K562 (cell line): ENCODE results near the gene NAA38. TPM values are rescaled to one million over a fixed set of nuclear protein-coding genes. Genes with fewer than 3 reads are reported as not detected.

Source experiments
- ATAC-seq: fragments of 200-7000 bp; cut with Tn5 transposase; 3 replicates; pipeline ENCODE4 v1.9.1; 2020; ENCODE audit warnings: moderate library complexity
- BruUV-seq: library from RNA; stranded (reverse); fragments of 400-500 nt; replicated peaks from 2 replicates; lab custom pipeline; 2021; lab: Mats Ljungman, UMichigan
- CTCF ChIA-PET: fragments of 300-600 bp; formaldehyde crosslinking; extraction: SDS; loops from one replicate; lab custom pipeline; 2021; ENCODE audit warnings: low intra/inter-chr PET ratio; lab: Yijun Ruan, JAX
- POLR2A ChIA-PET: fragments of 300-600, 350-650 bp; sonication (Branson Sonifier 250); formaldehyde crosslinking; extraction: SDS; loops from one replicate; lab custom pipeline; 2021; ENCODE audit warnings: antibody characterized with exemption, inconsistent platforms; lab: Yijun Ruan, JAX
- DNase-seq, 4 experiments: peaks; one replicate each; pipeline versions ENCODE4 v3.0.0 to v3.0.0-alpha.2; 2011 to 2018; ENCODE audit warnings: low spot score in 3 of 4, mixed read lengths in 3 of 4; ENCODE audit errors: extremely low read depth in 1 of 4
- FAIRE-seq: peaks from 2 replicates; lab custom pipeline; 2011; peaks lifted over from hg19 to GRCh38; lab: Jason Lieb, UNC
- H2AFZ ChIP-seq: 2 replicates; pipeline ENCODE4 v1.6.0; 2011; ENCODE audit warnings: low read depth, low read length, control low read depth, inconsistent platforms
- H3K27ac ChIP-seq: fragments of 200-600 bp; 3 replicates; pipeline ENCODE4 v1.8.0; 2011; ENCODE audit warnings: low read depth, mild to moderate bottlenecking, control low read depth, inconsistent platforms, low read length, moderate library complexity, mixed read lengths; ENCODE audit errors: extremely low read depth
- H3K27me3 ChIP-seq, 2 experiments: fragments of 300-600 bp in 1 of 2; 2 replicates in 1 of 2; 3 replicates in 1 of 2; pipeline versions ENCODE4 v1.6.0 to v1.8.0; 2011; ENCODE audit warnings: inconsistent platforms in 2 of 2, low read length in 2 of 2, mild to moderate bottlenecking in 1 of 2, mixed read lengths in 1 of 2, moderate library complexity in 1 of 2; ENCODE audit not compliant: control insufficient read depth in 2 of 2, insufficient read depth in 2 of 2
- H3K36me3 ChIP-seq: fragments of 300-600 bp; 3 replicates; pipeline ENCODE4 v1.8.0; 2011; ENCODE audit warnings: mild to moderate bottlenecking, low read length, inconsistent platforms; ENCODE audit not compliant: control insufficient read depth, insufficient read depth
- H3K4me1 ChIP-seq, 2 experiments: fragments of 200-600 bp in 1 of 2; replicated peaks in 1 of 2; 2 replicates in 1 of 2; 3 replicates in 1 of 2; pipeline versions ENCODE4 v1.5.1 to v1.8.0; 2011; ENCODE audit warnings: inconsistent platforms in 2 of 2, low read length in 2 of 2, mild to moderate bottlenecking in 1 of 2, mixed read lengths in 1 of 2, moderate library complexity in 1 of 2; ENCODE audit not compliant: control insufficient read depth in 2 of 2, insufficient read depth in 2 of 2
- H3K4me2 ChIP-seq: 2 replicates; pipeline ENCODE4 v1.6.1; 2011; ENCODE audit warnings: low read length, control low read depth, inconsistent platforms, mixed read lengths; ENCODE audit not compliant: insufficient read depth
- H3K4me3 ChIP-seq: fragments of 200-600 bp; sonication (generic), shearing (Covaris generic); 2 replicates; pipeline ENCODE4 v1.5.1; 2016; ENCODE audit warnings: control low read depth, inconsistent platforms
- H3K79me2 ChIP-seq: fragments of 200-600 bp; 3 replicates; pipeline ENCODE4 v1.8.0; 2011; ENCODE audit warnings: low read length, inconsistent platforms; ENCODE audit not compliant: control insufficient read depth, insufficient read depth
- H3K9ac ChIP-seq, 2 experiments: 2 replicates each; pipeline versions ENCODE4 v1.6.0 to v1.6.1; 2011; ENCODE audit warnings: low read depth in 2 of 2, low read length in 2 of 2, control low read depth in 1 of 2, inconsistent platforms in 1 of 2, mild to moderate bottlenecking in 1 of 2, mixed read lengths in 1 of 2; ENCODE audit not compliant: insufficient read depth in 1 of 2
- H3K9me1 ChIP-seq: one replicate; pipeline ENCODE4 v1.6.0; 2011; ENCODE audit warnings: inconsistent platforms, mild to moderate bottlenecking, low read length, moderate library complexity; ENCODE audit not compliant: control insufficient read depth, insufficient read depth
- H3K9me3 ChIP-seq: replicated peaks from 2 replicates; pipeline ENCODE4 v1.5.1; 2011; ENCODE audit warnings: low read depth, low read length, inconsistent platforms; ENCODE audit not compliant: control insufficient read depth, insufficient read depth
- H4K20me1 ChIP-seq: replicated peaks from 2 replicates; pipeline ENCODE4 v1.6.1; 2011; ENCODE audit warnings: low read length, inconsistent platforms, mixed read lengths; ENCODE audit not compliant: control insufficient read depth, insufficient read depth
- ATF7 ChIP-seq: fragments of 450-650 bp; IDR thresholded peaks from 2 replicates; pipeline ENCODE4 v1.7.1; 2014; ENCODE audit warnings: mild to moderate bottlenecking, moderate library complexity
- BCL6 ChIP-seq: fragments of 250-450 bp; sonication (Bioruptor Pico); IDR thresholded peaks from 2 replicates; pipeline ENCODE4 v1.4.0; 2020
- BMI1 ChIP-seq: fragments of 150-350 bp; IDR thresholded peaks from 2 replicates; pipeline ENCODE4 v1.6.1; 2014; ENCODE audit warnings: low read length
- CHD4 ChIP-seq: fragments of 200-600 bp; sonication (generic); IDR thresholded peaks from 3 replicates; pipeline ENCODE4 v1.6.1; 2012; ENCODE audit warnings: low read depth, mild to moderate bottlenecking, mixed read lengths, low read length, inconsistent platforms; ENCODE audit not compliant: insufficient read depth, insufficient replicate concordance, poor library complexity, severe bottlenecking
- CREM ChIP-seq: IDR thresholded peaks from 2 replicates; pipeline ENCODE4 v1.6.1; 2014; ENCODE audit warnings: antibody characterized with exemption, low read depth
- HMGN3 ChIP-seq: IDR thresholded peaks from 2 replicates; pipeline ENCODE4 v1.6.1; 2011; ENCODE audit warnings: borderline replicate concordance, low read depth, mild to moderate bottlenecking, mixed read lengths, low read length; ENCODE audit not compliant: insufficient read length; ENCODE audit errors: extremely low read depth
- HNRNPUL1 ChIP-seq: fragments of 200-400 bp; formaldehyde crosslinking; IDR thresholded peaks from 2 replicates; pipeline ENCODE4 v1.6.1; 2017; ENCODE audit warnings: low read length
- NCOR1 ChIP-seq: fragments of 450-650 bp; IDR thresholded peaks from 2 replicates; pipeline ENCODE4 v1.6.1; 2016; ENCODE audit warnings: mild to moderate bottlenecking, moderate library complexity
- ZNF76 ChIP-seq: fragments of 250-450 bp; sonication (Bioruptor Pico); IDR thresholded peaks from 2 replicates; pipeline ENCODE4 v1.4.0; 2020; ENCODE audit warnings: mild to moderate bottlenecking, moderate library complexity, borderline replicate concordance
- WGBS: fragments of 100-300 bp; shearing (Covaris generic); methylation state at CpG from one replicate; pipeline ENCODE4 v1.1.6; 2016; ENCODE audit warnings: low coverage, mixed read lengths; ENCODE audit not compliant: insufficient coverage; ENCODE audit errors: missing lambda C conversion rate; 5-methylcytosine and 5-hydroxymethylcytosine counted together
- in situ Hi-C: fragments of 300-500 bp; cut with MboI; formaldehyde crosslinking; loops from 4 replicates; pipeline ENCODE4 v1.15.0; 2018; ENCODE audit warnings: inconsistent platforms, mixed read lengths
- intact Hi-C: fragments of 100-400 bp; cut with micrococcal nuclease; formaldehyde crosslinking; loops from 2 replicates; pipeline ENCODE4 v1.14.2; 2022
- polyA plus RNA-seq, 8 experiments: library from polyadenylated mRNA; depleted of rRNA in 4 of 8; stranded (reverse) in 5 of 8; unstranded in 3 of 8; fragments of >200 nt; fragmentation: Nextera tagmentation in 2 of 8; fragmentation: Illumina TruSeq in 1 of 8; extraction: Ambion mirVana in 2 of 8; extraction: Trizol in 1 of 8; gene quantifications; 2 replicates each; pipeline versions ENCODE4 v1.2.1 to v1.2.3, GENCODE V29; 2011 to 2014; ENCODE audit warnings: inconsistent platforms in 1 of 8, missing spikeins in 1 of 8
- total RNA-seq, 7 experiments: library from RNA; depleted of rRNA in 6 of 7; stranded (reverse); fragments of >200 nt in 6 of 7; fragmentation: Illumina TruSeq in 2 of 7; extraction: Trizol in 2 of 7; gene quantifications; 2 replicates each; pipeline versions ENCODE4 v1.2.1 to v1.2.3, GENCODE V29; 2011 to 2021; ENCODE audit warnings: low replicate concordance in 1 of 7
- TF ChIP-seq, protein P1 (sequence below): fragments of 200-400 bp; formaldehyde crosslinking; IDR thresholded peaks from 2 replicates; pipeline ENCODE4 v1.6.1; 2017; ENCODE audit warnings: mild to moderate bottlenecking, low read depth, low read length, moderate library complexity
- TF ChIP-seq, protein P2 (sequence below): fragments of 200-800 bp; sonication (Bioruptor generic); IDR thresholded peaks from 2 replicates; pipeline ENCODE4 v1.6.1; 2017; ENCODE audit warnings: missing genetic modification characterization, missing compliant biosample characterization
- TF ChIP-seq, protein P3 (sequence below): fragments of 250-450 bp; sonication (Bioruptor Pico); IDR thresholded peaks from 2 replicates; pipeline ENCODE4 v1.5.0; 2021; ENCODE audit warnings: mild to moderate bottlenecking, borderline replicate concordance
- TF ChIP-seq, protein P4 (sequence below), 2 experiments: fragments of 450-650 bp in 1 of 2; sonication (generic) in 1 of 2; formaldehyde crosslinking in 1 of 2; IDR thresholded peaks in 1 of 2; conservative IDR thresholded peaks in 1 of 2; 2 replicates each; pipeline versions ENCODE4 v1.6.1 to v1.8.1; 2016 to 2023; ENCODE audit warnings: mild to moderate bottlenecking in 2 of 2, moderate library complexity in 2 of 2, inconsistent platforms in 1 of 2, missing genetic modification reagents in 1 of 2

Gene NAA38
- total and polyA plus RNA-seq, 9 of the 15 experiments (the other 6 are each of a cell fraction or from before 2014, with no cell fraction given), result 16.4 to 99.8 (median 57.3) TPM

DNA sequence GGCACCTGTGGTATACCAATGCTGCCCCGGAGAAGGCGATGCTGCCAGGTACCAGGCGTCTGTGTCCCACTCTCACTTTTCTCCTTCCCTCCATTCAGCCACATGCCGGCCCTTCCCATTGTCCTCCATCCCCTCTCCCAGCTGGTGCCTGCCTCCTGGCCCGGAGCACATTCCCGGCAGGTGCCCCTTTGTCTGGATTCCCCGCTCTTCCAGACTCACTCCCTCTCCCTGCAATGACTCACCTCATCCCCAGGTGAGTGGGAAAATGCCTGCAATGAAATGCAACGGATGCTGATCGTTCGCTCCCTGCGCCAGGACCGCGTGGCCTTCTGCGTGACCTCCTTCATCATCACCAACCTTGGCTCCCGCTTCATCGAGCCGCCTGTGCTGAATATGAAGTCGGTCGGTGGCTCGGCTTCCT, 33.8 kb downstream of the NAA38 start:
- in situ Hi-C loops (no loop called here), intact Hi-C loops (loop anchor here (5.0 to 10.0 kb wide), 3 partner anchors 34 to 221 kb away; partner anchors contain the start of genes CYB5D1, NAA38 and TMEM88)

More for the DNA sequence above, 33.8 kb downstream of the NAA38 start:
- Histone ChIP-seq H3K4me2 (no peak overlapping the region), H3K9me3 (no peaks in the 10 kb centered on the region), H2AFZ (no peak overlapping the region), H3K27me3 (peaks cover 6 to 42% of the 10 kb centered on the region in 2 experiments), H4K20me1 (no peaks in the 10 kb centered on the region), H3K9me1 (no peaks in the 10 kb centered on the region), H3K9ac (no peak overlapping the region), H3K79me2 (no peaks in the 10 kb centered on the region), H3K4me3 (no peak overlapping the region), H3K36me3 (no peaks in the 10 kb centered on the region), H3K4me1 (peaks cover 0 to 9% of the 10 kb centered on the region in 2 experiments; a peak in 2 of 5 replicates), H3K27ac (no peak overlapping the region)
- no peak for FAIRE-seq
- ATAC-seq, result no peak
- no peak for DNase-seq
- 5% methylated on average over 8 of the region's 20 CpGs for WGBS
- no TSS peak for BruUV-seq
- ChIA-PET POLR2A (no interaction called here), CTCF (interaction anchor here (1.4 to 1.9 kb wide), 2 partner anchors 80 to 166 kb away, joined by 3 to 14 read pairs; no protein-coding TSS in a partner anchor)
- TF ChIP-seq, protein P1, sequence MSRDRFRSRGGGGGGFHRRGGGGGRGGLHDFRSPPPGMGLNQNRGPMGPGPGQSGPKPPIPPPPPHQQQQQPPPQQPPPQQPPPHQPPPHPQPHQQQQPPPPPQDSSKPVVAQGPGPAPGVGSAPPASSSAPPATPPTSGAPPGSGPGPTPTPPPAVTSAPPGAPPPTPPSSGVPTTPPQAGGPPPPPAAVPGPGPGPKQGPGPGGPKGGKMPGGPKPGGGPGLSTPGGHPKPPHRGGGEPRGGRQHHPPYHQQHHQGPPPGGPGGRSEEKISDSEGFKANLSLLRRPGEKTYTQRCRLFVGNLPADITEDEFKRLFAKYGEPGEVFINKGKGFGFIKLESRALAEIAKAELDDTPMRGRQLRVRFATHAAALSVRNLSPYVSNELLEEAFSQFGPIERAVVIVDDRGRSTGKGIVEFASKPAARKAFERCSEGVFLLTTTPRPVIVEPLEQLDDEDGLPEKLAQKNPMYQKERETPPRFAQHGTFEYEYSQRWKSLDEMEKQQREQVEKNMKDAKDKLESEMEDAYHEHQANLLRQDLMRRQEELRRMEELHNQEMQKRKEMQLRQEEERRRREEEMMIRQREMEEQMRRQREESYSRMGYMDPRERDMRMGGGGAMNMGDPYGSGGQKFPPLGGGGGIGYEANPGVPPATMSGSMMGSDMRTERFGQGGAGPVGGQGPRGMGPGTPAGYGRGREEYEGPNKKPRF, result no peak
- TF ChIP-seq BCL6 (no peak), NCOR1 (no peak), ATF7 (no peak), HMGN3 (no peak), HNRNPUL1 (no peak), CREM (no peak), CHD4 (no peak), ZNF76 (CRISPR knock-in tag) (no peak), BMI1 (no peak)
- TF ChIP-seq, protein P2, sequence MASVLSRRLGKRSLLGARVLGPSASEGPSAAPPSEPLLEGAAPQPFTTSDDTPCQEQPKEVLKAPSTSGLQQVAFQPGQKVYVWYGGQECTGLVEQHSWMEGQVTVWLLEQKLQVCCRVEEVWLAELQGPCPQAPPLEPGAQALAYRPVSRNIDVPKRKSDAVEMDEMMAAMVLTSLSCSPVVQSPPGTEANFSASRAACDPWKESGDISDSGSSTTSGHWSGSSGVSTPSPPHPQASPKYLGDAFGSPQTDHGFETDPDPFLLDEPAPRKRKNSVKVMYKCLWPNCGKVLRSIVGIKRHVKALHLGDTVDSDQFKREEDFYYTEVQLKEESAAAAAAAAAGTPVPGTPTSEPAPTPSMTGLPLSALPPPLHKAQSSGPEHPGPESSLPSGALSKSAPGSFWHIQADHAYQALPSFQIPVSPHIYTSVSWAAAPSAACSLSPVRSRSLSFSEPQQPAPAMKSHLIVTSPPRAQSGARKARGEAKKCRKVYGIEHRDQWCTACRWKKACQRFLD (CRISPR knock-in tag), result no peak
- TF ChIP-seq, protein P3, sequence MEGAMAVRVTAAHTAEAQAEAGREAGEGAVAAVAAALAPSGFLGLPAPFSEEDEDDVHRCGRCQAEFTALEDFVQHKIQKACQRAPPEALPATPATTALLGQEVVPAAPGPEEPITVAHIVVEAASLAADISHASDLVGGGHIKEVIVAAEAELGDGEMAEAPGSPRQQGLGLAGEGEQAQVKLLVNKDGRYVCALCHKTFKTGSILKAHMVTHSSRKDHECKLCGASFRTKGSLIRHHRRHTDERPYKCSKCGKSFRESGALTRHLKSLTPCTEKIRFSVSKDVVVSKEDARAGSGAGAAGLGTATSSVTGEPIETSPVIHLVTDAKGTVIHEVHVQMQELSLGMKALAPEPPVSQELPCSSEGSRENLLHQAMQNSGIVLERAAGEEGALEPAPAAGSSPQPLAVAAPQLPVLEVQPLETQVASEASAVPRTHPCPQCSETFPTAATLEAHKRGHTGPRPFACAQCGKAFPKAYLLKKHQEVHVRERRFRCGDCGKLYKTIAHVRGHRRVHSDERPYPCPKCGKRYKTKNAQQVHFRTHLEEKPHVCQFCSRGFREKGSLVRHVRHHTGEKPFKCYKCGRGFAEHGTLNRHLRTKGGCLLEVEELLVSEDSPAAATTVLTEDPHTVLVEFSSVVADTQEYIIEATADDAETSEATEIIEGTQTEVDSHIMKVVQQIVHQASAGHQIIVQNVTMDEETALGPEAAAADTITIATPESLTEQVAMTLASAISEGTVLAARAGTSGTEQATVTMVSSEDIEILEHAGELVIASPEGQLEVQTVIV, result no peak
- TF ChIP-seq, protein P4, sequence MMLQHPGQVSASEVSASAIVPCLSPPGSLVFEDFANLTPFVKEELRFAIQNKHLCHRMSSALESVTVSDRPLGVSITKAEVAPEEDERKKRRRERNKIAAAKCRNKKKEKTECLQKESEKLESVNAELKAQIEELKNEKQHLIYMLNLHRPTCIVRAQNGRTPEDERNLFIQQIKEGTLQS (IDR thresholded peaks at IDR 0.05), result no peak
- TF ChIP-seq, protein P4 (CRISPR knock-in tag; conservative IDR thresholded peaks at IDR 0.05), result no peak
